GM10266 (cell line): ENCODE data around the gene SLC5A12.
"Not testable (repeated sequence)": the region's sequence is repeated elsewhere in the genome, so short reads cannot be mapped to it uniquely, and the experiment has no call there.

Experiments
- DNase-seq: peaks from one replicate; pipeline ENCODE4 v3.0.0; 2012; ENCODE audit errors: extremely low spot score
- CTCF ChIP-seq: IDR thresholded peaks from 2 replicates; pipeline ENCODE4 v1.5.1; 2012; ENCODE audit warnings: mild to moderate bottlenecking, low read depth; ENCODE audit not compliant: control insufficient read depth, insufficient read depth; ENCODE audit errors: missing control alignments

Gene SLC5A12

GRCh38 chr11:26662916-26663315 lies 58.9 kb downstream of the SLC5A12 start:
- TF ChIP-seq CTCF, result no peak

GRCh38 chr11:26655287-26655686 lies 66.6 kb downstream of the SLC5A12 start:
- DNase-seq, result no peak
- TF ChIP-seq CTCF, result no peak

More at GRCh38 chr11:26662916-26663315, 58.9 kb downstream of the SLC5A12 start:
- no peak for DNase-seq

- TF ChIP-seq CTCF, result no peak
Observed at GRCh38 chr11:26651916-26652315, 69.9 kb downstream of the SLC5A12 start.

GRCh38 chr11:26649884-26650283 lies 72.0 kb downstream of the SLC5A12 start:
- peak; percentile 66 for TF ChIP-seq CTCF
- DNase-seq, result peak; percentile 21

More at GRCh38 chr11:26651916-26652315, 69.9 kb downstream of the SLC5A12 start:
- no peak for DNase-seq

GRCh38 chr11:26643314-26643713 lies 78.5 kb downstream of the SLC5A12 start:
- not testable (repeated sequence) for DNase-seq

- no peak for TF ChIP-seq CTCF
- DNase-seq, result peak; percentile 13
Observed at GRCh38 chr11:26632691-26633159, 89.1 kb downstream of the SLC5A12 start.

- DNase-seq, result no peak
- no peak for TF ChIP-seq CTCF
Observed at GRCh38 chr11:26626346-26626745, 95.5 kb downstream of the SLC5A12 start.

GRCh38 chr11:26623076-26623659 lies 98.7 kb downstream of the SLC5A12 start:
- DNase-seq, result no peak
- no peak for TF ChIP-seq CTCF
